GM19467 (cell line): ENCODE results near the gene PLEKHJ1.
"Not testable (repeated sequence)": the region's sequence is repeated elsewhere in the genome, so short reads cannot be mapped to it uniquely, and the experiment has no call there.

Source experiments
- ATAC-seq: cut with Tn5 transposase; IDR thresholded peaks from one replicate; pipeline ENCODE4 v1.9.1; 2021; ENCODE audit warnings: mild to moderate bottlenecking, moderate library complexity; ENCODE audit not compliant: unreplicated experiment

PLEKHJ1 gene

DNA sequence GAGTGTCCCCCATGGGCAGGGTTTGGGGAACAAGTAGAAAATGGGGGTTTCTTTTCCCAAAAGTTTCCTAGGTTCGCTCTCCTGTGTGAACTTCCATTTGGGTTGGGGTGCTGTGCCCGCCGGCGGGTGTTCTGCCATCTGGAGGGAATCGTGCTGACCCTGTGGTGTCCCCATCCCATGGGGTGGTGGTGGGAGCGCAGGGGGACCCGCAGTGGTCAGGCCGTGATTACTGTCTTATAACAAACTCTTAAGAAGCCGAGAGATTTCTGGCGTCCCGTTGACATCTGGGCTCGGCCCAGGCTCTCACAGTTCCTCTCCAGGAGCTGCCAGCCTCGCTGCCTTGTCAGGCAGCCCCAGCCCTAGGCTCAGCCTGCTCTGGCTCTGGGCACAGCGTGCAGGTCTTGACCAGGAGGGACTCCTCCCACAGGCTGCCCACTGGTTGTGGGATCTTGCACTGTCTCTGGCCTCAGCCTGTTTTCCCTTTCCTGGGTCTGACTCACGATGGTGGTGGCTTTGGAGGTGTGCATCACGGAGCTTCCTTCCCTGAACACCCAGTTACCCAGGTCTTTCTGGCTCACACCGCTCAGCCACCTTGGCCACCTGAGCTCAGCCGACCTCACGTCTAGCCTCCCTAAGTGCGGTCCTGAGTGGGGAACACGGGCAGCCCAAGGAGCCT is 34.5 kb downstream of the PLEKHJ1 start:
- ATAC-seq: no peak

DNA sequence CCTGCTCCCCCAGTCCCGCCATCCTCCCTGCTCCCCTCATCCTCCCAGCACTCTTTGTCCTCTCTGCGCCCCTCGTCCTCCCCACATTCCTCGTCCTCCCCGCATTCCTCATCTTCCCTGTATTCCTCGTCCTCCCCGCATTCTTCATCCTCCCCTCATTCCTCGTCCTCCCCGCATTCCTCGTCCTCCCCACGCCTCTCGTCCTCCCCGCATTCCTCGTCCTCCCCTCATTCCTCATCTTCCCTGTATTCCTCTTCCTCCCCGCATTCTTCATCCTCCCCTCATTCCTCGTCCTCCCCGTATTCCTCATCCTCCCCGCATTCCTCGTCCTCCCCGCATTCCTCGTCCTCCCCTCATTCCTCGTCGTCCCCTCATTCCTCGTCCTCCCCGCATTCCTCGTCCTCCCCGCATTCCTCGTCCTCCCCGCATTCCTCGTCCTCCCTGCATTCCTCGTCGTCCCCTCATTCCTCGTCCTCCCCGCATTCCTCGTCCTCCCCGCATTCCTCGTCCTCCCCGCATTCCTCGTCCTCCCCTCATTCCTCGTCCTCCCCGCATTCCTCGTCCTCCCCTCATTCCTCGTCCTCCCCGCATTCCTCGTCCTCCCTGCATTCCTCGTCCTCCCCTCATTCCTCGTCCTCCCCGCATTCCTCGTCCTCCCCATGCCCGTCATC is 35.4 kb downstream of the PLEKHJ1 start:
- ATAC-seq: not testable (repeated sequence)

DNA sequence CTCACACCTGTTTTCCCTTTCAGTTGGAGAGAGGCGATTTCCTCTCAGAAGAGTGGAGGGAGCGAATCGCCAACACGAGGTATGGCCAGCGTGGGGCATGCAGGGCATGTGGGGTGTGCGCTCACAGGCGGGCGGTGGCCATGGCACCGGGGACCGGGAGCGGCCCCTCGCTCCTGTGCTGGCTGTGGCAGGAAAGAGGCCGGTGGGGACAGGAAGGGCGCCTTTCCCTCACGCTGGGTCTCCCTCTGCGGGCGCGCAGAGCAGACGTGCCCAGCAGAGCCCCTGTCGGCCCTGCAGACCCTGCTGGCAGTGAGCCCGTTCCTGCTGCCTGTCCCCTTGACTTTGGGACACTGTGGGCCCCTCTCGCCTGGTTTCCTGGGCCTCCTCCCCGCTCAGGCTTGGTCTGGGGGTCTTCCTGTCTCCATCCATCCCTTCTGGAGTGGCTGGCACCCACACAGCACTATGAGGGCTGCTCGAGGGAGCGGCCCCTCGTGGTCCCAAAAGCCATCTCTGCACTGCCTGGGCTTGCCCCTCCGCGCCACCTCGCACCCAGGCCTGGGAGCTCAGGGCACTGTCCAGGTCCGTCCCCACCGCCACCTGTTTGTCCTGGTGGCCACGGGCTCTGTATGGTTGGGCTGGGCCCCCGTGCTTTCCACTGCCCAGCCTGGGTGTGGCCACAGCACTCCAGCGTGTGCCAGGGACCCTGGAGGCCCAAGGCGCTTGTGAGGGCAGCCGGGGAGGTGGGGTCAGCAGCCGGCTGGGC is 36.1 kb downstream of the PLEKHJ1 start:
- no peak for ATAC-seq

DNA sequence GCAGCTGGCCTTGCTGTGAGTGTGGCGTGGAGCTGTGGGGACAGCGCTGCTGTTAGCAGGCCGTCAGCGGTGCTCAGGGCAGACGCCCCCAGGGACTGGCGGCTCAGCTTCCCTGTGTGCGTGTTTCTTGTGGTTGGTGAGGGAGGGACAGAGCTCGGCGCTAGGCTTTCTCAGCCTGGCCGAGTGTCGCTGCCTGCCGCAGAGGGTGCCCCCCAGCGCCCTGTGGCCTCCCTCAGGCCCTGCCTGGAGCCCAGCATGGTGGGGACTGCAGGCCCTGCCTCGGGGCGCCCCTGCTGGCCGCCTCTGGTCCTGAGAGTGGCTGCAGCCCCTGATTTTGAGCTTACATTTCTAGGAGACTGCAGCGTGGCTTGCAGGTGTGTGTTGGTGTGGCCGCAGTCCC is 36.9 kb downstream of the PLEKHJ1 start:
- ATAC-seq: no peak

DNA sequence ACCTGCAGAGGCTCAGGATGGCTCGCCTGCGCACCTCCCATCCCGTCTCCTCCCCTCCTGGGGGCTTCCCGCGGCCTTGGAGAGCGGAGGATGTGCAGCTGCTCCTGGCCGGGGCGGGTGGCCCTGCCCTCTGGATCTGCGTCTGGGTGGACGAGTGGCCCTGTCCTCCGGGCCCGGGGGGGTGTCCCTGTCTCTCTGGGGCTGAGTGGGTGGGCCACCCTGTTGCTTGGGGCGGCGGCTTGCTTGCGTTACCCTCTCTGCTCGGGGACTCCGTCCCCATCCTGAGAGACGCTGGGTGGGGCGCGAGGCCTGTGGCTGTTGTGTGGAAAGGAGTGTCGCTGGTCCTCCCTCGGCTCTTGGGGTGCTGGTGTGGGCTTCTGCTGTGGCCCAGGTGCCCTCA is 37.8 kb downstream of the PLEKHJ1 start:
- ATAC-seq: no peak

DNA sequence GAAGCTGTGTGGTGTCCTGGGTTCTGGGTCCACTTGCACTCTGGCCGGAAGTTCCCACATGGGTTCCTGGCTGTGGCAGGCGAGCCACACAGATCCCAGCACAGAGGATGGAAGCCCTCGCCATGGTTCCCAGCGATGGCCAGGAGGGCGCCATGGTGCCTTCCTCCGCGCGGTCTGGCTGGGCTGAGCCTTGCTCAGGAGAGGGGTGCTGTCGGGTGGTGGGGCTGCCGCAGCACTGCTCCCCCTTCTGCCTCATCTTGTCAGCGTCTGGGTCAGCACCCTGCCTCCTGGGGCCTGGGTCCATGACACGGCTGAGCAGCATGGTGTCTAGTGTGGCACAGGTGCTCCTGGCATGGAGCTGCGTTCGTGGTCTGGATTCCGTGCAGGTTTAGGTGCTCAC is 38.9 kb downstream of the PLEKHJ1 start:
- no peak for ATAC-seq

DNA sequence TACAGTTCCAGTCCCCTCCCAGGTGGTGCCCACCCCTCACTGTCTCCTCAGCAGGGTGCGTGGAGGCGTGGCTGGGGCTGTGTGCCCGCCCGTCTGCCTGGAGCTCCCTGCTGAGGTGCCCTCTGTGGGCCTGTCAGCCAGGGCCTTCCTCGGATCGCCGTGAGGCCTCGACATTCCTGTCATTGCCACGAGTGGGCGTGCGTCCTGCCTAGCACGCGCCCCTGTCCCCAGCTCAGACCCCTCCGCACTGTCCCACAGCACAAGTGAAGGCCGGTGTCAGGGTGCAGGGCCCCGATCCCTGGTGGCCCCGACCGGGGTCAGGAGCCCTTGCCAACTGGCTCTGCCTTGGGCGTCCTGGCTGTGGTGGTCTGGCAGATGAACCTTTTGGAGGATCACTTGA is 40.2 kb downstream of the PLEKHJ1 start:
- no peak for ATAC-seq

DNA sequence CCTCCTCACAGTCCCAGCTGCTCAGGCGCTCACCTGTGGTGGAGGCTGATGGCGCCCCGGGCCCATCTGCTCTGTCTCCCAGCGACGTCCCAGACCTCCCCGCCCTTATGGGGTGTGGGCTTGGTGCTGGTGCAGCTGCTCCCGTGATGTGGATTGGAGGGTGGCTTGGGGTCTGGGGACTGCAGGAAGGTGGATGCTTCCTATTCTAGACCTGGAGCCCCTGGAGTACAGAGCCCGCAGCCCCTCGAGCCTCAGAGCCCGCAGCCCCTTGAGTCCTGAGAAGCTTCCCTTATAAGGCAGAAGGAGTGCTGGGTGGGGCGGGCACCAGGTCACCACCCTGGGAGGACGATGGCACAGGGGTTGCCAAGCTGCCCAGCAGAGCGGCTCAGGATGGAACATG is 40.8 kb downstream of the PLEKHJ1 start:
- ATAC-seq: no peak

DNA sequence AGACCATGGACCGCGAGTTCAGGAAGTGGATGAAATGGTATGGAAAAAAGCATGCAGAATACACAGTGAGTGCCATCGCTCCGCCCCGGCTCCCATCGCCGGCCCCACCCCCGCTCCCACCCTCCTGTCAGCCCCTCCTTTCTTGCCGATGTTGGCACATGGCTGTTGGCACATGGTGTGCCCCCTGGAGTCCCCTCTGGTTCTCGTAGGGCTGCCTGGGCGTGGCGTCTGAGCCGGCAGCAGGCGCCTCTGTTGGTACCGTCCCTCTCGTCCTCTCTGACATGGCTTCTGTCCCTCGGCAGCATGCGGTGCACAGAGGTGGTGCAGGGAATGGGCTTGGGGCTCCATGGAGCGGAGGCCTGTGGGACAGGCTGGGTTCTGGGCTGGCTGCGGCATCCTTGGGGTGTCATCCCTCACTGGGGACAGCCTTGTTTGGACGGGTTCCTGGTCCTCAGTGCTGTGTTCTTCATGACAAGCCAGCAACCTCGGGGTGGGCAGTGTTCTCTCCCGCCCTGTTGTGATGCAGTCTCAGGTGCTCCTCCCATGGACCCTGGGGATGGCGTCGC is 41.5 kb downstream of the PLEKHJ1 start:
- no peak for ATAC-seq

DNA sequence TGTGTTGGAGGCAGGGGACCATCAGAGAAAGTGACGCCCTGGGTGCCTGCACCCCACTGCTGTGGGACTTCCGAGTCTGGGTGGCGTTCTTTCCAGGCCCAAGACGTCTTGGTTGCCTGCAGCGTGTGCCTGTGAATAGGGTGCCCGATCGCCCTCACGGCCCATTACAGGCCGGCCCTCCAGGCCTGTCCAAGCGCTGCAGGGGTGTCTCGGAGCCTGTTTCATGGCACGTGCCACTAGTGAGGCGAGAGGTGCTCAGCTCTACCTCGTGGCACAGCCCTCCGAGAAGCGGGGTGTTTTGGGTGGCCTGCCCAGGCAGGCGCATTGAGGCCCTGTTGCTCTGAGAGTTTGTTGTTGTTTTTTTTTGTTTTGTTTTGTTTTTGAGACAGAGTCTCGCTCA is 42.3 kb downstream of the PLEKHJ1 start:
- ATAC-seq: no peak

DNA sequence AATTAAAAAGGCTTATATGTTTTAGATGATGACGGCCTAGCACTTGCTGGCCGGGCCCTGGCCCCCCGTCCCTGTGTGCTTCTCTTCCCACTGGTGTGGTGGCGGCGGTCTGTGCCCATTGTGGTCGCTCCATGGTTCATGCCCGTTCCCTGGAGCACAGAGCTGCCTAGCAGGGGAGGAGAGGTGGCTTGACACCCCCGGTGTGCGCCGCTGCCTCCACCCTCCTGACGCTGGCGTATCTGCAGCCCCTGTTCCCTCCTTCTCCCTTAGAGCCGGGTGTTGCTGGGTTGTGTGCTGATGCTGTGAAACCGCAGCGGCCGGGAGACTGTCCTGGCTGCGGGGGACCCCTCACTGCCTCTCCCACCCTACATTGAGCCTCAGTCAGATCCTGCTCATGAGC is 43.3 kb downstream of the PLEKHJ1 start:
- ATAC-seq: no peak

DNA sequence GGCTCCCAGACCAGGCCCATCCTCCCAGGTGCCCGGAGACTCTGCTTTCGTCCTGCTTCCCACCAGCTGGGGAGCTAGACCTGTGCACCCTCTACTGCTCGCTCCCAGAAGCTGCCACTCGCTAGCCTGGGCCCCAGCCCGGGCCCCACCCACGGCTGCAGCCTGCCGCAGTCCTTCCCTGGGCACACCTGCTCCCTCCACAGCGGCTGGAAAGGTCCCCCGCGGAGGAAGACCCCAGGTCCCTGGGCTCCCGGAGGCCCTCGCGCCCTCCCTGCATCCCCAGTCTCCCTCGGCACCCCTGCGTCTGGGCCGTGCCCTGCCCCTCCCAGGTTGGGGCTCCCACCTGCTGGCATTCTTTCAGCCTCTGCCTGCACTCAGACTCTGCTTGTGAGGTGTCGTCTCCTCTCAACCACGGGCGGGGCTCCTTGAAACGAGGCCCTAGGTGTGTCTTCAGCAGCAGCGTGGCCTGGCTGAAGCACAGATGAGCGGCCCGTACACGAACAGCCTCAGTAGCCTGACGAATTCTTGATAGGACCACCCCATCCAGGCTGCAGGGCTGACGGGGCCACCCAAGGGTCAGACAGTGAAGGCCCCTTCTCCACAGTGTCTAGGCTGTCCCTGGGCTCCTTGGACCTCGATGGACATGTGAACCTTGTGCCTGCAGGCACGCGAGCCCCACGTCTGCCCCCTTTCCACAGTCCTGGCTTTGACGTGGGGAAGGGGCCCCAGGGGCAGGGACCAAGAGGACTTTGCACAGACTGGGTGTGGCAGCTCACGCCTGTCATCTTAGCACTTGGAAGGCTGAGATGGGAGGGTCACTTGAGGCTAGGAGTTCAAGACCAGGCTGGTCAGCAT is 44.4 kb downstream of the PLEKHJ1 start:
- no peak for ATAC-seq

DNA sequence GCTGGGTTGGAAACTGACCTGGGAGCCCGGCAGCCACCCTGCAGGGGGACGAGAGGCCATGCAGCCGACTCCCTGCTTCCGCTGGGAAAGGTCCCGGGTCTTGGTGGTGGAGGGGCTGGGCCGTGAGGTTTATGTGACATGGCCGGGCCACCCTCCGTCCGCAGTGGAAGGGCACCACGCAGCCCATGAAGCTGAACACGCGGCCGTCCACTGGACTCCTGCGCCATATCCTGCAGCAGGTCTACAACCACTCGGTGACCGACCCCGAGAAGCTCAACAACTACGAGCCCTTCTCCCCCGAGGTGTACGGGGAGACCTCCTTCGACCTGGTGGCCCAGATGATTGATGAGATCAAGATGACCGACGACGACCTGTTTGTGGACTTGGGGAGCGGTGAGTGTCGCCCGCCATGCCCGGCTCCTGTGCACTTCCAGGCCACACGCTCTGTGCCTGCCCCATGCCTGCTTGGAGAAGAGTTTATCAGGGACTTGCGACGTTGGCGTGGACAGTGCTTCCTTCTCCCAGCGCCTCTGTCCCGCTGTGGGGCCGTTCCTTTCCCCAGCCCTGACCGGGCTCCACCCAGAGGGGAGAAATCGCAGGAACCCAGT is 45.2 kb downstream of the PLEKHJ1 start:
- no peak for ATAC-seq

DNA sequence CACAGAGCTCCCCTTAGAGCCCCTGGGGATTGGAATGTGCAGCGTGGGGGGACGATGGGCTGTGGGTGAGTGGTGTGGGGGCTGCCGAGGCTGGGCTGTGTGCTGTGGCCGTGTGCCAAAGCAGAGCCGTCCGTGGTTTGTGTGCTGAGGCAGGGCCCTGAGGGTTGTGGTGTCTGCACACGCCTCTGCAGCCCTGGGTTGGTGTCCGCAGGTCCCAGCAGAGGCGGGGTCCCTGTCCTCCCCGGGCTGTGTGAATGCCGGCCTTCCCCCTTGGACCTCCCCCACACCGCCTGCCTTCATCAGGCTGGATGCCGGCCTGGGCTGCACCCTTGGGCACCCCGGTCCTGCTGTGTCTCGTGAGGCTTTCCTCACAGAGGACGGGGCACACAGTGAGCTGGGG is 46.2 kb downstream of the PLEKHJ1 start:
- no peak for ATAC-seq

DNA sequence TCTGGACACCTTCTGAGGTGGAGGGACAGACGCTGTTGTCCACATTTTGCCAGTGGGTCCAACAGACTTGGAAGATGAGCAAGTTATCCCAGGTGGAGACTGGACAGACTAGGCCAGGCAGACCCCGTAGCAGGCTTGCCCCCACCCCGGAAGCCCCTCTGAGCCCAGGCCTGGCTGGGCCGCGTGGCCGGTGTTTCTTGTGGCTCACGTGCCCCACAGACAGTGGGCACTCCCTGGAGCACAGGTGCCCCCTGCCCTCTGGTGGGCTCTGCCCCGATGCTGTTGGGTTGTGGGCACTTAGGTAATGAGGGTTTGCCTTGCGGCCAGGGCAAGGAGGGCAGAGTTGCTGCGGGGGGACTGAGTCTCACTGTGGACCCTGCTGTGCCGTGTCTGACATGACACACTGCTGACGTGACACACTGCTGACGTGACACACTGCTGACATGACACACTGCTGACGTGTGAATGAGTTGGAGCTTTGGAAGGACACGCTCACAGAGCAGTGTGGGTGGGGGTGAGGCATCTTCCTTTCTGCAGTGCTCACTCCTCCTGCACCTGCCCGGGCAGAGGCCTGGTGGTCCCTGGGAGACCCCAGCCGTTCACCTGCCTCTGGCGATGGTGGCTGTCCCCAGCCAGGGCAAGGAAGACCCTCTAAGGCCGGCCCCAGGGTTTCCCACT is 47.3 kb downstream of the PLEKHJ1 start:
- ATAC-seq: no peak

DNA sequence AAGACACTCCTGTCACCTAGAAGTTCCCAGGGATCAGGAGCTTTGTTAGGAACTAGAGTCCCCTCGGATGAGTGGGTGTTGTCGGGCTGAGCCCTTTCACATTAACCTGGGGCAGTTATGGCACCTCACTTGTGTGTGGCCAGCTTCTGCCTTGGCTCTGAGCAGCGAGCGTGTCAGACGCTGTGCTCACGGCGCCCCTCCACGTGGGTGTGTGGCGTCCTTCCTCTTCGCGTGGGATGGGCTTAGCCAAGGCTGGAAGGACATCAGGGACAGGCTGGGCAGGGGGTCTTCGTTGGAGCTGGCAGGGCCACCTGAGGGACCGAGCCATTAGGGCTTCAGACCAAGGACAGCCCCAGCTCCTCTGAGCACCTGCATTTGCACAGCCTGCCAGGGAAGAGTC is 49.0 kb downstream of the PLEKHJ1 start:
- no peak for ATAC-seq

DNA sequence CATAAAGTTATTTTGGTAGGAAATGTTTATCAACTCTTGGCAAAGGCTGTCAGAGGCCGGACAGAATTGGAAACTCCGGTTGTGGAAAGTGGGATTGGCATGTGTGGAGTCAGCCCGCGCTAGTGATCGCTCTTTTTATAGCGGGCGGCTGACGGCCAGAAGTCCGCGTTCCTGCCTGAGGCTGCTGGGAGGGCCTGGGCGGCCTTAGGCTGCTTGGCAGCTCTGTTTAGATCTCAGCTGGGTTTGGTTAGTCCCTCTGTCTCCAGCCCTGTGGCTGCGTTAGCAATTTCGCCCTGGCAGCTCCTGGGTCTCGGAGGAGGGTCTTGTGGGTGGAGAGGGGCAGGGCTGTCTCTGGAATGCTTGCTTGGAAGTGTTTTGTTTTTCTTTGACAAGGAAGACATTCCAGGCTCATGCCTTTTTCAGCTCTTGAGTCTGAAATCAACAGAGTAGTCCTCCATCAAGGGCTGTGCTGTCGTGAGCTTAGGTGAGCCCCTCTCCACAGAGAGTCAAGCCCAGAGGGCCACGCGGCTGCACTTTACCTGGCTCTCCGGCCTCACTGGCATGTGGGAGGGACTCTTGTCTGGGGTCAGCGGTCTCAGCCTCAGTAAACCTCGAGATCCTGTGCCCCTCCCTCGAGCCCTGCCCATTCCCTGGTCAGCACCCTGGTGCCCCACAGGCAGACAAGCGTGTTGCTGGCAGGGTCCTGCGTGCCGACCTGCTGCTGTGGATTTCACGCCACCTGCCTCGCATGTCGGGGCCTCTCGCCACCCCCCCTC is 49.9 kb downstream of the PLEKHJ1 start:
- no peak for ATAC-seq

DNA sequence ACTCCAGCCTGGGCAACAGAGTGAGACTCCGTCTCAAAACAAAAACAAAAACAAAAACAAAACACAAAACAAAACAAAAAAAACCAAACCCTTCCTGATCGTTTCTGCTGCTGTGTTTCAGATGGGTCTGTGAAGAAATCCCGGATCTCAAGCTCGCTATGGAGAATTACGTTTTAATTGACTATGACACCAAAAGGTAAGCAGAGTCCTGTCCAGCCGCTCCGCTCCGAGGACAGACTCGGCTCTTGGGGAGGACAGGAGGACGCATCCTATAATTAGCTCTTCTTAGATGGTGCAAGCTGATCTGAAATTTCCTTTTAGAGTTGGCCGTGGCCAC is 50.4 kb downstream of the PLEKHJ1 start:
- no peak for ATAC-seq

DNA sequence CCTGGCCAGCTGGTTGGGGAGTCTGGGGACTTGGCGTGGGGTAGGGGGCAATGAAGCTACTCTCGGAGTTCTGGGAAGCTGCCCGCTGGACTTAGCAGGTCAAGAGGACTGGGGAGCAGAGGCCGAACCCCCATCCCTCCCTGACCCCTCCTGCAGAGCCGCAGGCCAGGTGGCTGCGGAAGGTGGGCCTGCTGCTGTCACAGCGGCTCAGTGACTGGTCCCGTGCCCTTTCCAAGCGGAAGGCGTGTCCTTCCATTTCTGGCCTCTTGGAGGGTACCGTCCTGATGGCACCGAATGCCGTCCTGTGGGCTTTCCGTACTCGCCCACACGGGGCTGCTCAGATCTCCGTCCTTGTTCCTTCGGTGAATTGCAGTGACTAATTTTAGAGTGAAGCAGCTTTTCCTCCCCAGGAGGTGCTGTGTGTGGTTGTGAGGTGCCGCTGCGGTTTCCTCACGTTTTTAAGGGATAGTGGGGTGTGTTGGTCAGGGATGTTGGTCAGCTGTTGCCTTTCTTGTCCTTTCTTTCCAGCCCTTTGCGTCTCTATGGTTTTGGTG is 51.6 kb downstream of the PLEKHJ1 start:
- no peak for ATAC-seq
